AG09319 (cell line): ENCODE results near the gene SPATA45.
"Not testable (repeated sequence)": the region's sequence is repeated elsewhere in the genome, so short reads cannot be mapped to it uniquely, and the experiment has no call there.

ENCODE experiments used
- DNase-seq: peaks from one replicate; pipeline ENCODE4 v3.0.0-alpha.2; 2010; ENCODE audit warnings: low read depth; ENCODE audit errors: extremely low read depth
- CTCF ChIP-seq: IDR thresholded peaks from 2 replicates; pipeline ENCODE4 v1.5.1; 2011; ENCODE audit warnings: low read depth, mild to moderate bottlenecking, inconsistent platforms, low read length, moderate library complexity

Gene SPATA45

GRCh38 chr1:212856755-212857154 is 9.3 kb upstream of the SPATA45 start:
- DNase-seq: no peak
- no peak for TF ChIP-seq CTCF

- TF ChIP-seq CTCF: no peak
- DNase-seq: no peak
Observed at GRCh38 chr1:212853658-212854057, 6.2 kb upstream of the SPATA45 start.

DNA sequence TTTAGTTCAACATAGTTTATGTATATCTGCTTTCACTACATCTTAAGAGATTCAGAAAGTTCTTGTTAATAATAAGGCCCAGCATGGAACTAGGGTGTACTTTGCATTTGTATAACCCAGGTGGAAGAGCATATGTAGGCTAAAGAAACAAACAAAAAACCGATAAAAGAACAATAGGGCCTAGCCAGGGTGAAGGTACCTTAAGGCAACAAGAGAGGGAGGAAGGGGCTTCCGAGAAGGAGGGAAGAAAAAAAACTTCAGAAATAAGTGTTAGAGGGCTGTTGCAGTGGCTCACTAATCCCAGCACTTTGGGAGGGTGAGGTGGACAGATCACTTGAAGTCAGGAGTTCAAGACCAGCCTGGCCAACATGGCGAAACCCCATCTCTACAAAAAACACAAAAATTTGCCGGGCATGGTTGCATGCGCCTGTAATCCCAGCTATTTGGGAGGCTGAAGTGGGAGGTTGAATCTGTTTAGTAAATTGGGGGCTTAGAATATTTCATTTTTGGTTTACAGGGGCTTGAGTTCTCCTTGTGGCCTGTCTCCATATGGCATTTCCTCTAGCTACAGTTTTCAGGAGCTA is 4.7 kb upstream of the SPATA45 start:
- TF ChIP-seq CTCF: no peak
- DNase-seq: no peak

- not testable (repeated sequence) for DNase-seq
Observed at GRCh38 chr1:212844521-212844920, 2.9 kb downstream of the SPATA45 start.

DNA sequence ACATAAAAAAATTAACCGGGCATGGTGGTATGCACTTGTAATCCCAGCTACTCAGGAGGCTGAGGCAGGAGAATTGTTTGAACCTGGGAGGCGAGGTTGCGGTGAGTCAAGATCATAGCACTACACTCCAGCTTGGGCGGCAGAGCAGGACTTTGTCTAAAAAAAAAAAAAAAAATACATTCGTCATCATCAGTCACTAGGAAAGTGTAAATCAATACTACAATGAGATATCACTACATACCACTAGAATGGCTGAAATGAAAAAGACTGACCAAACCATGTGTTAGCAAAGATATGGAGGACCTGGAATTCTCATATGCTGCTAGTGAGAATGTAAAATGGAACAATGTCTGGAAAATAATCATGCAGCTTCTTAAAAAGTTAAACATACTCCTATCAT is 9.3 kb downstream of the SPATA45 start:
- no peak for DNase-seq
- TF ChIP-seq CTCF: no peak

- DNase-seq: not testable (repeated sequence)
Observed at GRCh38 chr1:212833211-212834207, 13.9 kb downstream of the SPATA45 start.

DNA sequence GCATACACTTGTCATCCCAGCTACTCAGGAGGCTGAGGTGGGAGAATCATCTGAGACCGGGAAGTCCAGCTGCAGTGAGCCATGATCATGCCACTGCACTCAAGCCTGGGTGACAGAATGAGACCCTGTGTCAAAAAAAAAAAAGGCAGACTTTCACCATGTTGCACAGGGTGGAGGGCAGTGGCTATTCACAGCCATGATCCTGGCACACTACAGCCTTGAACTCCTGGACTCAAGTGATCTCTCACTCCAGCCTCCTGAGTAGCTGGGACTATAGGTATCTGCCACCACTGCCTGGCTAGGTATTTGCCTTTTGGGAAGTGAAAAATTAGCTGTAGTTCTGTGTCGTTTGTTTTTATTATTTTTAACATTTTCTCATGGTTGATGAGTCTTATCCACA is 19.1 kb downstream of the SPATA45 start:
- DNase-seq: no peak
- no peak for TF ChIP-seq CTCF

GRCh38 chr1:212827831-212828278 is 19.6 kb downstream of the SPATA45 start:
- no peak for TF ChIP-seq CTCF
- no peak for DNase-seq
